GM12878 (cell line): ENCODE data around the gene ULK4. TPM values are rescaled to one million over a fixed set of nuclear protein-coding genes. Genes with fewer than 3 reads are reported as not detected.

ENCODE experiments used
- ATAC-seq: fragments of 200-7000 bp; cut with Tn5 transposase; 3 replicates; pipeline ENCODE4 v1.9.1; 2020; ENCODE audit warnings: mild to moderate bottlenecking, moderate library complexity
- BruUV-seq: library from RNA; stranded (reverse); fragments of 400-500 nt; replicated peaks from 2 replicates; lab custom pipeline; 2021; lab: Mats Ljungman, UMichigan
- CTCF ChIA-PET: fragments of 300-600 bp; sonication (Branson Sonifier 250); formaldehyde crosslinking; extraction: SDS; loops from one replicate; lab custom pipeline; 2021; ENCODE audit warnings: inconsistent platforms; lab: Yijun Ruan, JAX
- POLR2A ChIA-PET: fragments of 350-600 bp; formaldehyde crosslinking; extraction: SDS; loops from one replicate; lab custom pipeline; 2021; ENCODE audit warnings: inconsistent platforms; lab: Charles Lee
- RAD21 ChIA-PET: fragments of 300-600 bp; sonication (Branson Sonifier 250); formaldehyde crosslinking; loops from one replicate; lab custom pipeline; 2023; ENCODE audit warnings: antibody characterized with exemption; ENCODE audit not compliant: unreplicated experiment; lab: Charles Lee
- SMC1A ChIA-PET: fragments of 300-600 bp; sonication (Branson Sonifier 250); formaldehyde crosslinking; loops from one replicate; lab custom pipeline; 2023; ENCODE audit not compliant: unreplicated experiment, uncharacterized antibody; lab: Charles Lee
- DNase-seq: peaks from one replicate; pipeline ENCODE4 v3.0.0-alpha.2; 2011; ENCODE audit warnings: low read depth, low spot score
- FAIRE-seq: peaks from 3 replicates; lab custom pipeline; 2011; peaks lifted over from hg19 to GRCh38; lab: Jason Lieb, UNC
- H2AFZ ChIP-seq: 2 replicates; pipeline ENCODE4 v1.6.0; 2011; ENCODE audit warnings: low read depth, low read length, control low read depth; ENCODE audit not compliant: control insufficient read depth
- H3K27ac ChIP-seq: 2 replicates; pipeline ENCODE4 v1.5.1; 2011; ENCODE audit warnings: control low read depth; ENCODE audit not compliant: control insufficient read depth, insufficient read depth
- H3K27me3 ChIP-seq, 2 experiments: replicated peaks in 1 of 2; 2 replicates each; pipeline versions ENCODE4 v1.6.0 to v1.6.1; 2011; ENCODE audit warnings: low read length in 1 of 2; ENCODE audit not compliant: control insufficient read depth in 2 of 2, insufficient read depth in 2 of 2
- H3K36me3 ChIP-seq, 2 experiments: 2 replicates each; pipeline ENCODE4 v1.5.1; 2011; ENCODE audit warnings: low read length in 1 of 2; ENCODE audit not compliant: control insufficient read depth in 2 of 2, insufficient read depth in 2 of 2
- H3K4me1 ChIP-seq: 2 replicates; pipeline ENCODE4 v1.6.1; 2011; ENCODE audit warnings: mild to moderate bottlenecking, low read length, moderate library complexity, mixed read lengths; ENCODE audit not compliant: control insufficient read depth, insufficient read depth
- H3K4me2 ChIP-seq: 2 replicates; pipeline ENCODE4 v1.6.0; 2011; ENCODE audit warnings: control low read depth; ENCODE audit not compliant: control insufficient read depth, insufficient read depth
- H3K4me3 ChIP-seq: fragments of 200-600 bp; sonication (generic); 2 replicates; pipeline ENCODE4 v1.5.1; 2016
- H3K79me2 ChIP-seq: 2 replicates; pipeline ENCODE4 v1.6.0; 2011; ENCODE audit warnings: low read length; ENCODE audit not compliant: control insufficient read depth, insufficient read depth
- H3K9ac ChIP-seq: 2 replicates; pipeline ENCODE4 v1.8.0; 2011; ENCODE audit warnings: low read length, control low read depth, mixed read lengths; ENCODE audit not compliant: control insufficient read depth, insufficient read depth
- H3K9me3 ChIP-seq: replicated peaks from 3 replicates; pipeline ENCODE4 v1.5.1; 2011; ENCODE audit warnings: mild to moderate bottlenecking, low read length; ENCODE audit not compliant: control insufficient read depth, insufficient read depth
- H4K20me1 ChIP-seq: 2 replicates; pipeline ENCODE4 v1.6.0; 2011; ENCODE audit not compliant: control insufficient read depth, insufficient read depth
- BHLHE40 ChIP-seq, 2 experiments: fragments of 450-650 bp in 1 of 2; IDR thresholded peaks; 2 replicates each; pipeline ENCODE4 v1.6.1; 2011 to 2017; ENCODE audit warnings: low read depth in 2 of 2, borderline replicate concordance in 1 of 2, improper control_type of control experiment in 1 of 2, low read length in 1 of 2, mild to moderate bottlenecking in 1 of 2
- CEBPZ ChIP-seq: fragments of 150-350 bp; IDR thresholded peaks from 2 replicates; pipeline ENCODE4 v1.6.1; 2016; ENCODE audit warnings: low read depth, low read length
- GATAD2B ChIP-seq: fragments of 450-650 bp; conservative IDR thresholded peaks from 2 replicates; pipeline ENCODE4 v1.6.1; 2017; ENCODE audit warnings: low read depth, mild to moderate bottlenecking, moderate library complexity
- HSF1 ChIP-seq: fragments of 150-350 bp; IDR thresholded peaks from 2 replicates; pipeline ENCODE4 v1.6.1; 2014; ENCODE audit warnings: mild to moderate bottlenecking, low read depth, low read length
- MTA2 ChIP-seq: fragments of 450-650 bp; IDR thresholded peaks from 2 replicates; pipeline ENCODE4 v1.6.1; 2016; ENCODE audit warnings: low read depth, mild to moderate bottlenecking, moderate library complexity
- NR2C1 ChIP-seq: fragments of 450-650 bp; IDR thresholded peaks from 2 replicates; pipeline ENCODE4 v1.6.1; 2017; ENCODE audit warnings: antibody characterized with exemption, mild to moderate bottlenecking, moderate library complexity
- NR2C2 ChIP-seq: IDR thresholded peaks from 2 replicates; pipeline ENCODE4 v1.6.1; 2011; ENCODE audit warnings: borderline replicate concordance, low read depth; ENCODE audit not compliant: control insufficient read depth, insufficient read length
- SKIL ChIP-seq: fragments of 450-650 bp; IDR thresholded peaks from 2 replicates; pipeline ENCODE4 v1.6.1; 2017; ENCODE audit warnings: mild to moderate bottlenecking, low read depth, inconsistent platforms; ENCODE audit not compliant: poor library complexity, severe bottlenecking
- SREBF1 ChIP-seq: IDR thresholded peaks from 2 replicates; pipeline ENCODE4 v1.6.1; 2012; ENCODE audit warnings: mild to moderate bottlenecking, low read length
- ZNF207 ChIP-seq: fragments of 450-650 bp; IDR thresholded peaks from 2 replicates; pipeline ENCODE4 v1.6.1; 2014; ENCODE audit warnings: antibody characterized with exemption, mild to moderate bottlenecking, borderline replicate concordance
- WGBS: methylation state at CpG from one replicate; pipeline ENCODE4 v1.1.6; 2016; ENCODE audit warnings: low lambda C conversion rate; ENCODE audit not compliant: insufficient replicate concordance, insufficient coverage; ENCODE audit errors: missing lambda C conversion rate; 5-methylcytosine and 5-hydroxymethylcytosine counted together
- in situ Hi-C: fragments of 300-500 bp; cut with MboI; formaldehyde crosslinking; loops from 9 replicates; pipeline ENCODE4 v1.14.3; 2018; ENCODE audit warnings: mixed read lengths
- intact Hi-C: fragments of 100-400 bp; cut with micrococcal nuclease; formaldehyde crosslinking; loops from one replicate; pipeline ENCODE4 v1.14.2; 2022; ENCODE audit not compliant: unreplicated experiment
- polyA plus RNA-seq, 11 experiments: library from polyadenylated mRNA; depleted of rRNA in 4 of 11; unstranded in 6 of 11; stranded (reverse) in 5 of 11; fragments of >200 nt; fragmentation: Nextera tagmentation in 4 of 11; fragmentation: Illumina TruSeq in 1 of 11; extraction: Ambion mirVana in 4 of 11; extraction: Trizol in 1 of 11; gene quantifications; 1 replicate in 1 of 11; 2 replicates in 10 of 11; pipeline versions ENCODE4 v1.2.1 to v1.2.3, GENCODE V29; 2011 to 2016; ENCODE audit warnings: inconsistent platforms in 2 of 11, missing spikeins in 2 of 11, low read depth in 1 of 11
- total RNA-seq, 4 experiments: library from RNA; depleted of rRNA in 3 of 4; stranded (reverse); fragments of >200 nt in 3 of 4; fragmentation: Illumina TruSeq in 1 of 4; extraction: Trizol in 1 of 4; gene quantifications; 2 replicates each; pipeline versions ENCODE4 v1.2.1 to v1.2.3, GENCODE V29; 2013 to 2021

Gene ULK4
- total and polyA plus RNA-seq, 10 of the 15 experiments (the other 5 are each of a cell fraction or from before 2014, with no cell fraction given), result 3.5 to 7.6 (median 6.3) TPM

- Histone ChIP-seq H3K4me1 (no peaks in the 10 kb centered on the region), H2AFZ (no peak overlapping the region), H3K27ac (no peak overlapping the region), H3K4me2 (no peak overlapping the region), H3K27me3 (no peaks in the 10 kb centered on the region; a peak in 1 of 4 replicates), H3K36me3 (no peaks in the 10 kb centered on the region), H4K20me1 (no peaks in the 10 kb centered on the region), H3K9me3 (no peaks in the 10 kb centered on the region), H3K9ac (no peak overlapping the region), H3K4me3 (no peak overlapping the region), H3K79me2 (no peaks in the 10 kb centered on the region)
- 76% methylated on average over 5 of the region's 5 CpGs for WGBS
- no TSS peak for BruUV-seq
- TF ChIP-seq MTA2 (no peak), HSF1 (no peak), ZNF207 (no peak)
- no peak for FAIRE-seq
- no peak for DNase-seq
- SMC1A ChIA-PET, result no interaction called here
- intact Hi-C loops, result no loop called here
- in situ Hi-C loops, result no loop called here
- RAD21 ChIA-PET, result no interaction called here
- POLR2A ChIA-PET, result no interaction called here
- CTCF ChIA-PET, result no interaction called here
- ATAC-seq, result no peak
These were observed 616.1 kb downstream of the ULK4 start for GRCh38 chr3:41345788-41346187.

GRCh38 chr3:41339758-41340157 lies 622.1 kb downstream of the ULK4 start:
- Histone ChIP-seq H4K20me1 (no peaks in the 10 kb centered on the region), H3K9me3 (no peaks in the 10 kb centered on the region), H3K4me1 (no peaks in the 10 kb centered on the region), H3K4me3 (no peak overlapping the region), H3K9ac (no peak overlapping the region), H3K4me2 (no peak overlapping the region), H2AFZ (no peak overlapping the region), H3K27ac (no peak overlapping the region), H3K79me2 (no peaks in the 10 kb centered on the region), H3K36me3 (no peaks in the 10 kb centered on the region), H3K27me3 (no peaks in the 10 kb centered on the region)
- ChIA-PET CTCF (interaction anchor here (1.0 kb wide), 1 partner anchor 8 kb away, joined by 3 read pairs; no protein-coding TSS in a partner anchor), SMC1A (interaction anchor here (0.9 kb wide), 1 partner anchor 491 kb away, joined by 3 read pairs; no protein-coding TSS in a partner anchor), POLR2A (no interaction called here), RAD21 (no interaction called here)
- FAIRE-seq (no peak), ATAC-seq (no peak), DNase-seq (no peak)
- BruUV-seq, result no TSS peak
- in situ Hi-C loops (no loop called here), intact Hi-C loops (no loop called here)
- WGBS, result 5% methylated on average over 1 of the region's 1 CpG
- TF ChIP-seq SKIL (no peak), CEBPZ (no peak), NR2C1 (no peak), NR2C2 (no peak), BHLHE40 (IDR thresholded peaks at IDR 0.05; ENCODE audit: borderline replicate concordance in 1 of 2, low read depth in 2 of 2, low read length in 1 of 2) (no peak), SREBF1 (no peak), GATAD2B (no peak)
